NT2/D1 (cell line): ENCODE measurements around the gene DLG2.
"Not testable (repeated sequence)": the region's sequence is repeated elsewhere in the genome, so short reads cannot be mapped to it uniquely, and the experiment has no call there.

Experiments used
- DNase-seq: peaks from one replicate; pipeline ENCODE4 v3.0.0-alpha.2; 2011; ENCODE audit warnings: low read depth, low spot score
- H3K27me3 ChIP-seq: 2 replicates; pipeline ENCODE4 v1.6.0; 2011; ENCODE audit warnings: mild to moderate bottlenecking; ENCODE audit not compliant: insufficient read length, insufficient read depth
- H3K36me3 ChIP-seq: 2 replicates; pipeline ENCODE4 v1.6.1; 2011; ENCODE audit warnings: mild to moderate bottlenecking, low read length, mixed read lengths; ENCODE audit not compliant: insufficient read depth, insufficient read length
- H3K4me1 ChIP-seq: 2 replicates; pipeline ENCODE4 v1.5.1; 2011; ENCODE audit not compliant: insufficient read depth, insufficient read length
- H3K4me3 ChIP-seq: 2 replicates; pipeline ENCODE4 v1.5.1; 2011; ENCODE audit warnings: low read depth; ENCODE audit not compliant: insufficient read length
- H3K9ac ChIP-seq: 2 replicates; pipeline ENCODE4 v1.6.0; 2011; ENCODE audit warnings: low read depth; ENCODE audit not compliant: insufficient read length
- H3K9me3 ChIP-seq: 2 replicates; pipeline ENCODE4 v1.5.1; 2011; ENCODE audit warnings: mild to moderate bottlenecking, low read length; ENCODE audit not compliant: insufficient read depth
- SUZ12 ChIP-seq: IDR thresholded peaks from 2 replicates; pipeline ENCODE4 v1.6.1; 2011; ENCODE audit not compliant: insufficient read length, insufficient read depth; ENCODE audit errors: extremely low read depth
- YY1 ChIP-seq: IDR thresholded peaks from 2 replicates; pipeline ENCODE4 v1.6.1; 2011; ENCODE audit not compliant: insufficient read length, insufficient read depth
- ZNF274 ChIP-seq: IDR thresholded peaks from 2 replicates; pipeline ENCODE4 v1.6.1; 2011; ENCODE audit warnings: mild to moderate bottlenecking, low read depth, low read length

The DLG2 gene

GRCh38 chr11:85348945-85349344 is 278.2 kb downstream of the DLG2 start:
- H3K9me3 ChIP-seq: peaks cover 10% of the 10 kb centered on the region; the same call in 1 of the 2 replicates
- H3K4me1 ChIP-seq: no peaks in the 10 kb centered on the region
- no peak for TF ChIP-seq SUZ12
- no peak for TF ChIP-seq ZNF274
- no peak for TF ChIP-seq YY1
- no peak overlapping the region for H3K9ac ChIP-seq
- DNase-seq: peak; percentile 56
- no peak overlapping the region for H3K4me3 ChIP-seq
- no peaks in the 10 kb centered on the region for H3K36me3 ChIP-seq
- no peaks in the 10 kb centered on the region for H3K27me3 ChIP-seq

GRCh38 chr11:85347291-85347690 is 279.9 kb downstream of the DLG2 start:
- no peak for TF ChIP-seq YY1
- TF ChIP-seq SUZ12: no peak
- TF ChIP-seq ZNF274: no peak
- no peak overlapping the region for H3K4me3 ChIP-seq
- peaks cover 10% of the 10 kb centered on the region; the same call in 1 of the 2 replicates for H3K9me3 ChIP-seq
- H3K36me3 ChIP-seq: no peaks in the 10 kb centered on the region
- H3K4me1 ChIP-seq: no peaks in the 10 kb centered on the region
- no peak overlapping the region for H3K9ac ChIP-seq
- no peaks in the 10 kb centered on the region for H3K27me3 ChIP-seq
- no peak for DNase-seq

GRCh38 chr11:85346484-85346883 is 280.7 kb downstream of the DLG2 start:
- Histone ChIP-seq H3K9me3 (peaks cover 12% of the 10 kb centered on the region), H3K9ac (no peak overlapping the region), H3K4me1 (no peaks in the 10 kb centered on the region), H3K27me3 (no peaks in the 10 kb centered on the region), H3K4me3 (no peak overlapping the region), H3K36me3 (no peaks in the 10 kb centered on the region)
- DNase-seq: no peak
- no peak for TF ChIP-seq YY1
- no peak for TF ChIP-seq ZNF274
- TF ChIP-seq SUZ12: no peak

GRCh38 chr11:85340846-85341245 is 286.3 kb downstream of the DLG2 start:
- H3K27me3 ChIP-seq, DNase-seq, H3K4me3 ChIP-seq: not testable (repeated sequence)

GRCh38 chr11:85318573-85318972 is 308.6 kb downstream of the DLG2 start:
- H3K9me3 ChIP-seq: no peaks in the 10 kb centered on the region
- H3K4me1 ChIP-seq: no peaks in the 10 kb centered on the region
- no peak for TF ChIP-seq SUZ12
- no peak for TF ChIP-seq ZNF274
- TF ChIP-seq YY1: no peak
- H3K4me3 ChIP-seq: no peak overlapping the region
- H3K27me3 ChIP-seq: no peaks in the 10 kb centered on the region
- DNase-seq: no peak
- no peaks in the 10 kb centered on the region for H3K36me3 ChIP-seq
- no peak overlapping the region for H3K9ac ChIP-seq

More at GRCh38 chr11:85340846-85341245, 286.3 kb downstream of the DLG2 start:
- not testable (repeated sequence) for H3K4me1 ChIP-seq, H3K9ac ChIP-seq, H3K9me3 ChIP-seq, H3K36me3 ChIP-seq

GRCh38 chr11:85316967-85317366 is 310.2 kb downstream of the DLG2 start:
- no peaks in the 10 kb centered on the region for H3K36me3 ChIP-seq
- H3K27me3 ChIP-seq: no peaks in the 10 kb centered on the region
- H3K9ac ChIP-seq: no peak overlapping the region
- H3K4me1 ChIP-seq: no peaks in the 10 kb centered on the region
- no peak overlapping the region for H3K4me3 ChIP-seq
- H3K9me3 ChIP-seq: no peaks in the 10 kb centered on the region
- no peak for DNase-seq
- no peak for TF ChIP-seq ZNF274
- TF ChIP-seq SUZ12: no peak
- no peak for TF ChIP-seq YY1

GRCh38 chr11:85313741-85314140 is 313.4 kb downstream of the DLG2 start:
- Histone ChIP-seq H3K4me1 (no peaks in the 10 kb centered on the region), H3K9ac (no peak overlapping the region), H3K4me3 (no peak overlapping the region), H3K9me3 (no peaks in the 10 kb centered on the region), H3K36me3 (no peaks in the 10 kb centered on the region), H3K27me3 (no peaks in the 10 kb centered on the region)
- TF ChIP-seq YY1 (no peak), SUZ12 (no peak), ZNF274 (no peak)
- DNase-seq: no peak

- TF ChIP-seq SUZ12 (no peak), ZNF274 (no peak), YY1 (no peak)
- Histone ChIP-seq H3K4me3 (no peak overlapping the region), H3K9ac (no peak overlapping the region), H3K27me3 (no peaks in the 10 kb centered on the region), H3K9me3 (no peaks in the 10 kb centered on the region), H3K36me3 (no peaks in the 10 kb centered on the region), H3K4me1 (no peaks in the 10 kb centered on the region)
- no peak for DNase-seq
Observed at GRCh38 chr11:85310479-85310878, 316.7 kb downstream of the DLG2 start.
